Keratinocyte (primary cell): ENCODE results near the gene TUBB4B. TPM values are rescaled to one million over a fixed set of nuclear protein-coding genes. Genes with fewer than 3 reads are reported as not detected.

Experiments
- DNase-seq: peaks from one replicate; pipeline ENCODE4 v3.0.0-alpha.2; 2011; ENCODE audit warnings: low read depth, missing footprints, low spot score
- FAIRE-seq: peaks from 2 replicates; lab custom pipeline; 2011; peaks lifted over from hg19 to GRCh38; lab: Jason Lieb, UNC
- H2AFZ ChIP-seq: 2 replicates; pipeline ENCODE4 v1.6.0; 2012; ENCODE audit warnings: low read length, control low read depth, inconsistent platforms; ENCODE audit not compliant: control insufficient read depth
- H3K27ac ChIP-seq: 2 replicates; pipeline ENCODE4 v1.5.1; 2011; ENCODE audit warnings: low read length; ENCODE audit not compliant: control insufficient read depth, insufficient read depth
- H3K27me3 ChIP-seq: 3 replicates; pipeline ENCODE4 v1.6.0; 2011; ENCODE audit warnings: low read length; ENCODE audit not compliant: control insufficient read depth, insufficient read depth; ENCODE audit errors: extremely low read depth
- H3K36me3 ChIP-seq, 2 experiments: 2 replicates in 1 of 2; 3 replicates in 1 of 2; pipeline ENCODE4 v1.5.1; 2011; ENCODE audit warnings: low read length in 2 of 2, mild to moderate bottlenecking in 1 of 2; ENCODE audit not compliant: control insufficient read depth in 2 of 2, insufficient read depth in 2 of 2; ENCODE audit errors: extremely low read depth in 1 of 2
- H3K4me1 ChIP-seq: 3 replicates; pipeline ENCODE4 v1.5.1; 2011; ENCODE audit warnings: low read length; ENCODE audit not compliant: control insufficient read depth, insufficient read depth; ENCODE audit errors: extremely low read depth
- H3K4me2 ChIP-seq: 3 replicates; pipeline ENCODE4 v1.6.0; 2011; ENCODE audit warnings: low read depth, low read length; ENCODE audit not compliant: control insufficient read depth, insufficient read depth; ENCODE audit errors: extremely low read depth
- H3K4me3 ChIP-seq, 3 experiments: fragments of 200-600 bp in 1 of 3; sonication (generic) in 1 of 3; 2 replicates in 2 of 3; 3 replicates in 1 of 3; pipeline ENCODE4 v1.5.1; 2011 to 2016; ENCODE audit warnings: low read length in 3 of 3, mild to moderate bottlenecking in 3 of 3, control low read depth in 2 of 3, inconsistent platforms in 1 of 3, low read depth in 1 of 3, mixed read lengths in 1 of 3, mixed run types in 1 of 3, moderate library complexity in 1 of 3; ENCODE audit not compliant: control insufficient read depth in 2 of 3, insufficient read depth in 2 of 3; ENCODE audit errors: extremely low read depth in 1 of 3
- H3K79me2 ChIP-seq: 2 replicates; pipeline ENCODE4 v1.6.0; 2012; ENCODE audit warnings: low read length; ENCODE audit not compliant: control insufficient read depth, insufficient read depth
- H3K9ac ChIP-seq: 3 replicates; pipeline ENCODE4 v1.6.0; 2011; ENCODE audit warnings: low read length; ENCODE audit not compliant: control insufficient read depth, insufficient read depth; ENCODE audit errors: extremely low read depth
- H3K9me1 ChIP-seq: 3 replicates; pipeline ENCODE4 v1.6.0; 2011; ENCODE audit warnings: low read length; ENCODE audit not compliant: control insufficient read depth, insufficient read depth; ENCODE audit errors: extremely low read depth
- H3K9me3 ChIP-seq: 2 replicates; pipeline ENCODE4 v1.5.1; 2012; ENCODE audit warnings: low read depth, low read length; ENCODE audit not compliant: control insufficient read depth
- H4K20me1 ChIP-seq: 3 replicates; pipeline ENCODE4 v1.6.0; 2011; ENCODE audit warnings: low read length; ENCODE audit not compliant: control insufficient read depth, insufficient read depth; ENCODE audit errors: extremely low read depth
- EZH2 ChIP-seq: IDR thresholded peaks from one replicate; pipeline ENCODE4 v1.6.1; 2012; ENCODE audit warnings: inconsistent platforms, mild to moderate bottlenecking, low read length, moderate library complexity
- dilution Hi-C: fragments of 300-500 bp; cut with MboI; formaldehyde crosslinking; loops from one replicate; pipeline ENCODE4 v1.7.0; 2020; ENCODE audit warnings: low sequenced_read_pairs; ENCODE audit not compliant: extremely low pct_ligation_motif_present
- polyA plus RNA-seq, 5 experiments: library from polyadenylated mRNA; depleted of rRNA in 3 of 5; stranded (reverse) in 3 of 5; stranded (forward) in 1 of 5; unstranded in 1 of 5; fragments of >200 nt; gene quantifications; 1 replicate in 1 of 5; 2 replicates in 3 of 5; 3 replicates in 1 of 5; pipeline versions ENCODE4 v1.2.1 to v1.2.3, GENCODE V29; 2011 to 2012; ENCODE audit warnings: missing spikeins in 2 of 5, low read depth in 1 of 5, low replicate concordance in 1 of 5
- TF ChIP-seq, protein P1 (sequence below), 3 experiments: IDR thresholded peaks in 1 of 3; conservative IDR thresholded peaks in 1 of 3; optimal IDR thresholded peaks in 1 of 3; 2 replicates in 2 of 3; 3 replicates in 1 of 3; pipeline versions ENCODE3 to v1.5.1; 2011; ENCODE audit warnings: low read length in 3 of 3, mild to moderate bottlenecking in 3 of 3, moderate library complexity in 2 of 3, control low read depth in 1 of 3, inconsistent platforms in 1 of 3; ENCODE audit not compliant: insufficient read depth in 2 of 3; ENCODE audit errors: extremely low read depth in 1 of 3

TUBB4B gene
- polyA plus RNA-seq, 1 donor (not counting 4 experiments of a cell fraction or from before 2014, with no cell fraction given) = 440 TPM

GRCh38 chr9:137226338-137227053 is 14.6 kb upstream of the TUBB4B start:
- Histone ChIP-seq H3K79me2 (no peaks in the 10 kb centered on the region), H4K20me1 (no peaks in the 10 kb centered on the region), H3K36me3 (no peaks in the 10 kb centered on the region), H3K27me3 (peaks cover 3% of the 10 kb centered on the region), H3K9me1 (no peaks in the 10 kb centered on the region), H3K4me1 (peaks cover 40% of the 10 kb centered on the region), H3K27ac (peak overlapping the region; percentile 25), H3K4me2 (peak overlapping the region; percentile 69), H2AFZ (peak overlapping the region; percentile 80), H3K4me3 (no peak overlapping the region), H3K9ac (peak overlapping the region; percentile 41), H3K9me3 (no peaks in the 10 kb centered on the region)
- FAIRE-seq (peak; percentile 61), DNase-seq (no peak)
- no peak for TF ChIP-seq EZH2
- TF ChIP-seq, protein P1, sequence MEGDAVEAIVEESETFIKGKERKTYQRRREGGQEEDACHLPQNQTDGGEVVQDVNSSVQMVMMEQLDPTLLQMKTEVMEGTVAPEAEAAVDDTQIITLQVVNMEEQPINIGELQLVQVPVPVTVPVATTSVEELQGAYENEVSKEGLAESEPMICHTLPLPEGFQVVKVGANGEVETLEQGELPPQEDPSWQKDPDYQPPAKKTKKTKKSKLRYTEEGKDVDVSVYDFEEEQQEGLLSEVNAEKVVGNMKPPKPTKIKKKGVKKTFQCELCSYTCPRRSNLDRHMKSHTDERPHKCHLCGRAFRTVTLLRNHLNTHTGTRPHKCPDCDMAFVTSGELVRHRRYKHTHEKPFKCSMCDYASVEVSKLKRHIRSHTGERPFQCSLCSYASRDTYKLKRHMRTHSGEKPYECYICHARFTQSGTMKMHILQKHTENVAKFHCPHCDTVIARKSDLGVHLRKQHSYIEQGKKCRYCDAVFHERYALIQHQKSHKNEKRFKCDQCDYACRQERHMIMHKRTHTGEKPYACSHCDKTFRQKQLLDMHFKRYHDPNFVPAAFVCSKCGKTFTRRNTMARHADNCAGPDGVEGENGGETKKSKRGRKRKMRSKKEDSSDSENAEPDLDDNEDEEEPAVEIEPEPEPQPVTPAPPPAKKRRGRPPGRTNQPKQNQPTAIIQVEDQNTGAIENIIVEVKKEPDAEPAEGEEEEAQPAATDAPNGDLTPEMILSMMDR (optimal IDR thresholded peaks at IDR 0.05 in 1 of 3, IDR thresholded peaks at IDR 0.05 in 1 of 3, conservative IDR thresholded peaks at IDR 0.05 in 1 of 3; ENCODE audit: extremely low read depth in 1 of 3, insufficient read depth in 2 of 3, low read length in 3 of 3) = no peak
- dilution Hi-C loops = no loop called here

GRCh38 chr9:137227054-137227852 is 13.8 kb upstream of the TUBB4B start, which contains the start of gene RNF224:
Gene RNF224 (plus strand): TSS chr9:137227502. CDS start chr9:137228336, 834 bp downstream.
- TF ChIP-seq EZH2 = no peak
- TF ChIP-seq, protein P1 (optimal IDR thresholded peaks at IDR 0.05 in 1 of 3, IDR thresholded peaks at IDR 0.05 in 1 of 3, conservative IDR thresholded peaks at IDR 0.05 in 1 of 3; ENCODE audit: extremely low read depth in 1 of 3, insufficient read depth in 2 of 3, low read length in 3 of 3) = peak in 2 of 3 experiments; percentile 91 to 94
- peak within 1 kb of the TSS; percentile 80 for H2AFZ ChIP-seq
- H3K36me3 ChIP-seq = no peaks in the 10 kb centered on the region
- no peaks in the 10 kb centered on the region for H3K9me3 ChIP-seq
- peak within 1 kb of the TSS; percentile 69 for H3K4me2 ChIP-seq
- H3K4me3 ChIP-seq = peak within 1 kb of the TSS in 1 of 3 experiments; percentile 20
- peaks cover 40% of the 10 kb centered on the region for H3K4me1 ChIP-seq
- dilution Hi-C loops = no loop called here
- FAIRE-seq (peak; percentile 66), DNase-seq (no peak)
- H3K79me2 ChIP-seq = no peaks in the 10 kb centered on the region
- H3K9ac ChIP-seq = peak within 1 kb of the TSS; percentile 41
- peak within 1 kb of the TSS; percentile 25 for H3K27ac ChIP-seq
- peaks cover 3% of the 10 kb centered on the region for H3K27me3 ChIP-seq
- no peaks in the 10 kb centered on the region for H3K9me1 ChIP-seq
- no peaks in the 10 kb centered on the region for H4K20me1 ChIP-seq
